GM18520 (cell line): ENCODE results near the gene EHD1.

ENCODE experiments used
- ATAC-seq: cut with Tn5 transposase; IDR thresholded peaks from one replicate; pipeline ENCODE4 v1.9.1; 2021; ENCODE audit not compliant: unreplicated experiment

Gene EHD1

DNA sequence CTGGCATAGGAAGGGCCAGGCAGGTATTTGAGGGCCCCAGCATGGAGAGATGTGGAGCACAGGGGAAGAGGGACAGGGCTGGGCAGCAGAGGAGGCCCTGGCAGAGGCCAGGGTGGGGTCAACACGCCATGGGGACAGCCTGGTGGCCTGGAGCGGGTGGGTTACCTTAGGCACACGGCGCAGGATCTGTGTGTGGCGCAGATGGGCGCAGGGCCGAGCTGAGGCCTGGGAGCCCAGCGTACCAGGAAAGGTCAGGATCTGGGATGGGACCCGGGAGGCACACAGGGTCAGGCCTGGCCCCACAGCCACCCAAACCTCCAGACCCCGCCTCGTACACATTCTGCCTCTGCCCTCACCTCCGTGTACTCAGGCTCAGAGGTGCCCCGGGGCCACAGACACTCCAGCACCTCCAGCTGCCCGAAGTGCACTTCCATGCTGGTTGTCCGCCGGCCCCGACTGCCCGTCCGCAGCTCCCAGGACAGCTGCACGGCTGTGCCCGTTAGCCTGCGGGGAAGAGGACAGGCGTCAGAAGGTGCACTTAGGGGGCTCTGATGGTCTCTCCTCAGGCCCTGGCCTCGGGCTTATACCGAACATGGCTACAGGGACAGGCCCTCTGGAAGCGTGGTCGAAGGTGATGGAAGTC, 32.2 kb upstream of the EHD1 start:
- no peak for ATAC-seq

DNA sequence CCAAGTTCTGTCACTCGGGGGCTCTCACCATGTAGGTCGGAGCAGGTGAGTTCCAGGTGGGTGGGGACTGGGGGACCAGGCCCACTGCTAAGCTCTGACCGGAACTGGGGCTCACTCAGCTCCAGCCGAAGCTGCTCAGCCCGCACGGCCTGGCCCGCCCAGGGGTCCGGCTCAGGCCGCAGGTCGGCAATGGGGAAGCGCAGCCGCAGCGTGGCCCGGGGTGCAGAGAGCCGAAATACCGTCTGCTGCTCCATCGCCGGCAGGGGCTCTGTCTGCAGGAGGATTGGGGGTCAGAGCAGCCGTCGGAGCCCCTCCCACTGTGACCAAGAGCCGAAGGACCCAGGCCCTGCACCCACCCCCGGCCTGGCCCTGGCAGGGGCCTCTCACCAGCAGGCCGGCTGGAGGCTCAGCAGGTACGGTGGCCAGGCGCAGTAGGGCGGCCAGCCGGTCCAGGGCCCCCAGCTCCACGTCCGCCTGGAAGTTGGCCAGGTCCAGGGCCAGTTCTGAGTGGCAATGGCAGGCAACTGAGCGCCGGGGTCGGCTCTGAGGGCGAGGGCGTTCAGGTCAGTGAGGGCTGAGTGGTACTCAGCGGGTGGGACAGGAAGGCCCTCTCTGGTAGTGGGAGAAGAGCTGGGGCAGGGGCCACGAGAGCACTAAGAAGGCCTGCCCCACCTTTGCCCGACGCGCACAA, 31.4 kb upstream of the EHD1 start:
- no peak for ATAC-seq

DNA sequence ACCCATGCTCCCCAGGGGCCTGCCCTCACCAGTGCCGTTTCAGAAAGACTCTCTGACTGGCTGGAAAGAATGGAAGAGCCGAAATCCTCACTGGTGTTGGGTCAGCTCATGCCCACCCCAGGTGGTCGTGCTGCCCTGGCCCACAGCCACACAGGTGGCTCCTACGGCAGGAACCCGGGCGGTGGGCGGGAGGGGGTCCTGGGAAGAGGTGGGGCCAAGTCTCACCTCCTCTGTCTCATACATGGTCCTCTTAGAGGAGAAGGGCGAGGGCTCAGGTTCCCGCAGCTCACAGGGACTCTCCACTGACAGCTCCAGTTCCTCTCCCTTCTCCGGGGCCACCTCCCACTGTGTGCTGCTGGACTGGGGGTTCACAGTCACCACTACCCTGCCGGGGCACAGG, 30.3 kb upstream of the EHD1 start:
- ATAC-seq: no peak

DNA sequence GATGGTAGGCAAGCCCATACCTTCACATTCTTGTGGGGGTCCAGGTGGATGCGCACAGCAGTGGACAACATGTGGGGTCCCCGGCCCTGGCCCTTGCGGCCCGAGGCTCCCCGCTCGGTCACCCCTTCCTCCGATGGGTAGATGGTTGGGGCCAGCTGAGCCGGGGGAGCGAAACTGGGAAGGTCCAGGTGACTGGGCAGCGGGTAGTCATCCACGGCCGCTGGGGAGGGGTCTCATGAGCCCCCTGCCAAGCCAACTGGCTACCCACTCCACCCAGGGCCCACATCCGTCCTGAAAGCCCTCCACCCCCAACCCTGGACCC, 27.9 kb upstream of the EHD1 start:
- no peak for ATAC-seq

DNA sequence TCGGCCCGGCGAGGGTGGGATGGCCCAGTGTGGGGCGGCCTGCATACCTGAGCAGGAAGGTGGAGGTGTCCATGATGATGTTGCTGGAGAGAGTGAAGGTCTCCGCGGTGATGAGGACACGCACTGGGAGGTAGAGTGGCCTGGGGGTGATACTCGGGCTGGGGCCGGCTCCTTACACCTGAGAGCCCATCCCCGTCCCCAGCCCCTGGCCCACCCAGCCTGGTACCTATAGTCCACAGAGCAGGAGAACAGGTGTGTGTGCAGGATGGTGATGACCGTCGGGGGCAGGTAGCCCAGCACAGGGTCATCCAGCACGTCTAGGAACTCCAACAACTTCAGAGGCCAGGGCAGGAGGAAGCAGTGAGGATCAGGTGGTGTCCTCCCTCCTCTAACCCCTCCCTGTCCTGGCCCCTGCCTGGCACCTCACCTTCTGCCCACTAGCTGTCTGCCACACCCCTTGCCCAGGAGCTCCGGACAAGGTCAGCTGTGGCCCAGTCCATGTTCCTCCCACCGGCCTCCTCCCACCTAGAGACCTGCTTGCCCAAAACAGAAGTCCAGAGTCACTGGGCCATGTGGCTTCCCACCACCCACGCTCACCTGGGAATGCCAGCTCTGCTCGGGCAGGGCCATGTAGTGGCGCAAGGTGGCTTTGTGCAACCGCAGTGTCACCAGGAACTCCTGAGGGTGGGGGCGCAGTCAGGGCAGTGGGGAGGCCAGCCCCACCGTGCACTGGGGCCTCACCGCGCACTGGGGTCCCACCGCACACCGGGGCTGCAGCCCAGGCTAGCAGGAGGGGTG, 27.3 kb upstream of the EHD1 start:
- ATAC-seq: no peak

DNA sequence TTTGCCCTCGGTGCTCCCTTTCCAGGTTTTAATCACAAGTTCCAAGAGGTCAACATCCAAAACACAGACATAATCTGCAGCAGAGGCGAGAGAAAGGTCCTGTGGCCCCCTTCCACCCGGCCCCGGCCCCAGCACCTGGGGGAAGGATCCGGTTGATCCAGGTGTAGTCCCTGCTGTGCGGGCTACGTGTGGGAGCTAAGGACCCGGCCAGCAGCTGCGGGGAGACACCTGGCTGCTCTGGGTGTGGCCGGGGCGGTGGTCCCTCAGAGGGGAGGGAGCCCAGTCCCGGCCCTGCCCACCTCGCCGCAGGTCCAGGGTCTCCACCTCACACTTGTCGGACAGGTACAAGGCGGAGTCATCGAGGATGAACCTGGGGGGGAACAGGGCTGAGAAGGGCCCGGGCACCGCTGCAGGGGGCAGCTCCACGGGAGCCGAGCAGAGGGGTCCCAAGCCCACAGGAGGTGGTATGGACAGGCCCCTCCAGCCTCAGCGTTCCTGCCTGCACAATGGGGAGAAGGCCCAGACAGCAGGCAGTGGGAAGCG, 24.9 kb upstream of the EHD1 start:
- no peak for ATAC-seq

DNA sequence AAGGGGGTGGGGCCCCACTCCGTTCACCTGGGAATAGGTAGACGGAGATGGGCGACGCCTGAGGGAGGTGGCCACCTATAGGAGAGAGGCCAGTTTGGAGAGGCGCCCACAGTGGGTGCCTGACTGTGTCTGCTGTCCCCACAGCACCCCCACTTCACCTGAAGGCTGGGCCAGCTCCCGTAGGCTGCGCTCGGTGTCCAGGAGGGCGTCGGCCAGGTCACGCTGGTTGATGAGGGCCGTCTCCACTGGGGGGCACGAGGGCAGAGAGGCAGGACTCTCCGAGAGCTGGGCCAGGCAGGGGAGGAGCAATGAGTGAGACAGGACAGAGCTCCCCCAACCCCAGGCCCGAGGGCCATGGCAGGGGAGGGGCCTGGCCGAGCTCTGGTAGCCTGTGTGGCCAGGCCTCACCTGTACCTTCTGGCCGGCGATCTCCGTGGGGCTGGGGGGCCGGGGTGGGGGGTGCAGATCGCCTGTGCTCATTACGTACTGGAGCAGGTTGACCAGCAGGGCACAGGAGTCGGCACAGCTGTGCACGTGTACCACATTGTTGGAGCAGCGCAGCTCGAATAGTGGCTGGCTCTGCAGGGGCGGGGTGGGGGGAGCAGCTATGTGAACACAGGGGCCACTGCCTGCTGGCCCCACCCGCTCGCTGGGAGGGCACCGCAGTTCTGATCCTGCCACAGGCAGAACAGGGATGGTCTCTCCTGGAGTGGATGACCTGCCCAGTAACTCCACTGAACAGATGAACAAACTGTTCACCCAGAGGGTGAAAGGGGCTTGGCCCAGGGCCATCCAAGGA, 23.9 kb upstream of the EHD1 start:
- ATAC-seq: no peak

DNA sequence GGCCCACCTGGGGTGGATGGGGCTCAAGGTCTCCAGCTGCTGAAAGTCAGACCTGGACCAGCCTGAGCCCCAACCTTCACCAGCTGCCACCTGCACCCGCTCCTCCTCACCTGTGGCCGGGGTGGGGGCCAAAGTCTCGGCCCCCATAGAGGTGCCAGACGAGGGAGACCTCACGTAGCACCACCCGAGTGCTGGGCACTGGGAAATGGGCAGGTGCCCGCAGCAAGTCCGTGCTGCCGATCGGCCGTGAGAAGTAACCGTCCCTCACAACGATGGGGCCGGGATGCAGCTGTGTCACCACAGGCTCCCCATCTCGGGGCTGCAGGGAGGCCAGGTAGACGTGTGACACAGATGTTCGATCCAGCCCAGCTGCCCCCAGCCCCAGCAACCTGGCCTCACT, 22.4 kb upstream of the EHD1 start:
- no peak for ATAC-seq

DNA sequence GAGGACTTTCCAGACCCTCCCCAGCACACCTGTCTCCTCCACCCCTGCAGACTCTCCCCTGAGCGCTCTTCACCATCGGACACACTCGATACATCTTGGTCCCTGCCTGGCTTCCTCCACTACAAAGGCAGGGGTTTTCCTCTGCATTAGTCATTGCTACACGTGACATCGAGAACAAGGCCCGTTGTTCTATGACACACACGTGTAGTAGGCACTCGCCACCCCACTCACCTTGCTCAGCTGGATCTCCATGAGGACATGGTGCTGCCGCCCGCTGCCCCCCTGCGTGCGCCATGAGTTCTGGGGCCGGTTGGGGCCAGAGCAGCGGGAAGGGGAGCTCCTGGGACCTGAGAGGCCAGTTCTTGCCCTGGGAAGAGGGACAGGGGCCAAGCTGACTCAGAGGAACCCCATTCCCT, 21.9 kb upstream of the EHD1 start:
- no peak for ATAC-seq

DNA sequence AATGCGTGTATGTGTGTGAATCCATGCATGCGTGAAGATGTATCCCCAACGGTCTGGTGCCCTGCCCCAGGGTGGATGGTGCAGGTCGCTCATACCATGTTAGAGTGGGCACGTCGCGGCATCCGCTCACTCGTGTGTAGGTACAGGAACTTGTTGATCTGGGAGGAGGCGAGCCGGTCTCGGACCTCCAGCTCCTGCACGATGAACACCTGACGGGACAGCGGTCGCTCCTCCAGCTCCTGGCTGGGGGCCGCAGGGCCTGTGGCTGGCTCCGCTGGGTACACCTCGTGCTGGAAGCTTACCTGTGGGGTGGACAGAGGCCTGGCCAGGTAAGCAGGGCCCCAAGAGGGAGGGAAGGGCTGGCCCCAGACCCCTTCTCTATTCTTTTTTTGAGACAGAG, 20.1 kb upstream of the EHD1 start:
- ATAC-seq: no peak

DNA sequence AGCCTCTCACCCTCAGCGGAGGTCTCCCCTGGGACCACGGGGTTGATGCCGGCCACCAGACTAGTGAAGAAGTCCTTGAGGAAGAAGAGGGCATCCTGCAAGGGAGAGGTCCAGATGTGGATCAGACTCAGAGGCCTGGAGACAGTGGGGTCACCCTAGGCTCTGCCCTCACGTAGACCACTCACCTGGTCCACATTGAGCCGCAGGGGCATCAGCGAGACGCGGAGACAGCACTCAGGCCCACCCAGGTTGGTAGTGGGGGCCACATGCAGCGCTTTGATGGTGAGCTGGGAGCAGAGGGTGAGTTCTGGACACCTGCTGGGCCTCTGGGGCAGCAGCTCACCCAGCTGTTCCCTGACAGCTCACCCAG, 19.6 kb upstream of the EHD1 start:
- no peak for ATAC-seq

DNA sequence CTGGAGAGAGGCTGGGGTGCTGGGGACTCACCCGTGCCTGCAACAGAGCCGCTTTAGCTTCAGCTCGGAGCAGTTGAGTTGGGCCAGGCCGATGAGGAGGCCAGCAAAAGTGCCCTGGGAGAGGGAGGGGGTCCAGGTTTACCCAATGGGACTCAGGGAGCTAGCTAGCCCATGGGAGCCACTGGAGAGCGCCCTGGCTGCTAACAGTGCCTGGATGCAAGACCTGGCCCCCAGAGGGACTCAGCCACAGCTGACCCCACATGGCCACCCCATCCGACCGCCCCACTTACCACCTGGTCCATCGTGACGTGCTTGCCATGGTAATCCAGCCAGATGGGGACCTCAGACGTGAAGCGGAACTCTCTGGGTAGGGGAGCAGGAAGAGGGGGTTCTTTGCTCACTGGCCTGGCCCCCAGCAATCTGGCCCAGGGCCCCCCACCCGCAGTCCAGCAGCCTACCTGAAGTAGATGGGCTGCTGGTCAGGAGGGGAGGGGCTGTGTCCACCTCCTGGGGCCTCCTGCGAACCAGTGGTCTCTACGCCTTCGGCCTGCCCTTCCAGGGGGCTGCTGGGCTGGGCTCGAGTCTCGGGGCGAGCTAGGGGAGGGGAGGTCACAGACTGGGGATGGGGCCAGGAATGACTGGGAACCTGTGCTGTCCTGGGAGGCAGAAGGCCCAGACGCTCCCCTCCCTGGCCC, 19.1 kb upstream of the EHD1 start:
- no peak for ATAC-seq

DNA sequence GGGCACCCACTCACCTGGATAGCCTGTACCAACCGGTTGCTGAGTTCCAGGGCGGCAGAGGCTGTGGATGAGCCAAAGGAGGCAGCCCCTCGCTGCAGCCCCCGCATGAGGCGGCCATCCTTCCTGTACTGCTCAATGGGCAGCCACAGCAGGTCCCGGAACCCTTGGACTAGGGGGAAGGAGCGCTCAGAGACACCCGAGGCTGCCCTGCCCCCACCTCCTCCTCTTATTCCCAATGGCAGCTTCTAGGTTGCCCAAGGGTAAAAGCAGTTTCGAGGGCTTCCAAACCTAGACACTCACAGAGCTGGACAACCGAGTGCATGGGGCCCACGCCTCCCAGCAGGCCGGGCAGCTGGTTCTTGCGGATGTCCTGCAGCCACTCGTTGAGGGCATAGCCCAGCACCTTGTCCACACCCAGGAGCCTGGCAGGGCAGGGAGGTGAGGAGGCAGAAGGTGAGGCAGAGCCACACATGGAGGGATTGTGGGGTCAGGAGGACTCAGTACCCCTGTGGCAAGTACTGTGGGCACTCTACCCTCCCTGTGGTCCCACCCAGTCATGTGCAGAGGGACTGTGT, 18.1 kb upstream of the EHD1 start:
- ATAC-seq: no peak

DNA sequence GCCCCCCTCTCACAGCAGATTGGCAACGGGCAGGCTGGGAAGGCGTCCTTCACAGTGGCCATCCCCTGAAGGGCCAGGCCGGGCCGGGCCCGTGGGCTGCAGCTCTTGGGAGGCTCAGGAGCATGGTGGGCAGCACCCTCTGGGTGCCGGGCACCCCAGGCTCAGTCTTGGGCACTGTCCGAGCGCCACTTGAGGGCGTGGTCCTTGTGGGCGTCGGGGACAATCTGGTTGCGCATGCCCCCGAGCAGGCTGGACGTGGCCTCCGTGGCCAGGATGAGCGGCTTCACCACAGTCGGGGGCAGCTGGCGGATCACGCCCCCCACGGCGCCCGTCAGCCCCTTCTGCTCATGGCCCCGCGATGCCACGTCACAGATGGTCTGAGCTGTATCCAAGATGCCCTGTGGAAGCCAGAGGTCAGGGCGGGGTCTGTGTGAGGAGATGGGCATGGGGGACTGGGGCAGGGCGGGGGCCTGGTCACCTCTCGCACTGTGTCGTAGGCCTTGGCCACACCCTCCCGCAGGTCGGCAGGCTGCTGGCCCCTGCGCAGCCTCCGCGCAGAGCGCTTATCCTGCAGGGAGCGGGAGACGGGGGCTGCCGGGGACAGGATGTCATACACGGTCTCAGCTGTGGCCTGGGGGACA, 16.5 kb upstream of the EHD1 start:
- no peak for ATAC-seq

DNA sequence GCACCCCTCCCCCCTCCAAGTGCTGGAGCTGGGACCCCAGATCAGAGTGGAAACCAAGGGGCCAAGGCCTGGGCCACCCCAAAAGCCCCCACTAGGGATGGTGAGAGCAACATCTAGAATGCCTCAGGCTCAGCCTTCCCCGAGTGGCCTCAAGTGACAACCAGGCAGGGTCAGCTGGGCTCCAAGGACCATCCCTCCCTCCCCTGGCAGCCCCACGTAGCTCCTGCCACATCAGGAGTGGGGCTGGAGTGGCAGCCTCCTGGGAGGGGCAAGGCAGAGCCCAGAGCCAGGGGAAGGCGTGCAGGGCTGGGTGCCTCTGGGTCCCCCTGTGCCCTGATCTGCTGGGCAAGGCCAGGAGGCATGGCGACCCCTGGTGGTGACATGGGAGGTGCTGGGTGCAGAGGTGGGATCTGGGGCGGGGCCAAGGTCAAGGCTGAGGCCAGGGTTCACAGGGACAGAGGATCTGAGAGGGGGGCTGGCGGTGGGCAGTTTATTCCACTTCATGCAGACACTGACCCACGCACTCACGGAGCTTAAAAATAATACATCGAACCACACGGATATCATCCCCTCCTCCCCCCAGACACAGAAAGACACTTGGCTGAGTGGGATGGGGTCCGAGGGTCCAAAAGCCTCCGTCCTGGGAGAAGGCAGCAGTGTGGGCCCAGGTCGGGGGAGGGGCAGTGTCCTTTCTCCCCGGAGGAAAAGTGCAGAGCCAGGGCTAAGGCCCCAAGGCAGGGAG, 15.8 kb upstream of the EHD1 start:
- no peak for ATAC-seq

DNA sequence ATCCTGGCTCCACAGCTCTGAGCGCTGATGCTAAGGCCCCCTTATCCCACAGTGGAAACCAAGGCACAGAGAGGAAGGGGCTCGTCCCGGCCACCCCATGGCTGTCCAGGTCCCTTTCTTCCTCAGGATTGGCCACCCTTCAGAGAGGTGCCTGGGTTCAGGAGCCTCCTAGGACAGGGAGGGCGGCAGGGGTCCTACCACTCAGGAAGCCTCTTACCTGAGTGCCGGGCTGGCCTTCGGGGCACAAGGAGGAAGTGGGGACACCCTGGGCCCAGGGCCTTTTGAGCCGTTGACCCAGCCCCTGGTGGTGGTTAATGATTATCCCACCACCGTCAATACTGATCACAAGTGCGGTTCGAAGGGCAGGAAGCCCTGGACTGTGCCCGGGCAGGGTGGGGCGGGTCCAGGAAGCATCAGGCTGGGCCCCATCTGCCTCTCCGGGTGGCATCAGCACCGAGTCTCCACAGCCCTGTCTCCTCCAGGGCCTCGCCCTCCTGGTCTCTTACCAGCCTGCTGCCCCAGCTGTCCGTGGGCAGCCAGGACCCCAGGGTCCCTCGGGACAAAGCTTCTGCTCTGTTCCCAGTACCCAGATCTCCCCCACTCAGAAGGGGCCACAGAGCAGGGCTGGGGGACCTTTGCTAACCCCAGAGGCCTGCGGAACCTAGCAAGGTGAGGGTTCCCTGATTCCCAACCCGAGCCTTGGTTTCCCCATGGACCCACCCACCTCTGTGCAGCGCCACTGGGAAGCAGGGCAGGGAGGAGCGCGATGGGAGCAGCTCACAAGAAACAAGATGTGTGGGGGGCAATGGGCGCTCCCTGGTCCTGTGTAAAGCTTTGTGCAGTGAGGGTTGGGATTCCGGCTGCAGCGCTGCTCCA, 15.0 kb upstream of the EHD1 start:
- no peak for ATAC-seq

DNA sequence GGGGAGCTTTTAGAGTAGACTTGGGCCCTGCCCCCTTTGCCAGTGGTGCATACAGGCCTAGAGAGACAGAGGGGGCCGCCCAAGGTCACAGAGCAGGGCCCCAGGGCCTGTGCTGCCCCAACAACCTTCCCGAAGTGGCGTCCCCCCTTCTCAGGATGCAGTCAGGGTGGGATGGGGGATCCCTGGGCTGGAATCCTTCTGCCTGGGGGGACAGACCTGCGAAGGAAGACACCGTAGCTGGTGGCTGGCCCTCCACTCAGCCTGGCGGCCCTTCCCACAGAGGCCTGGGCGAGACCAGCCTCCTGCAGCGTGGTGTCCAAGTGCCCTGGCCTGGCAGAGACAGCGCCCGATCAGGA, 14.4 kb upstream of the EHD1 start:
- no peak for ATAC-seq

DNA sequence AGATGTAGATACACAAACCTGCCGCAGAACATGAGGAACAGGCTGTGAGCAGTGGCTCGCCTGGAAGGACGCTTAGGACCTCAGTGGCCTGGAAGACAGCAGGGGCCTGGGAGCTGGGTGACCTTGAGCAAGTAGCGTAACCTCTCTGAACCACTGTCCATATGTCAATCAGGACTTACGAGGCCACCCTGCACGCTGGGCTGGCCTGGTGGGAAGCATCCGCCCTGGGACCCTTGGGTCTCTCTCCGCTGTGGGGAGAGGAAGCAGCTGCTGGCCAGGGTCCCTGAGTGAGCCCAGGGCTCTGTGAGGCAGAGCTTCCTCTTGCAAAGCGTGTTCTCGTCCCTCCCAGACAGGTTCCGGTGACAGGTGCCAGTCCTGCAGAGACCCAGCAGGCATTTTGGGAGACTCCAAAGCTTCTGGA, 14.0 kb upstream of the EHD1 start:
- no peak for ATAC-seq
